OCI-LY3 (cell line): ENCODE measurements around the gene CFAP251.
A peak's percentile ranks its signal among the peaks of the same experiment; 100 is the strongest.
"Not testable (repeated sequence)": the region's sequence is repeated elsewhere in the genome, so short reads cannot be mapped to it uniquely, and the experiment has no call there.

ENCODE experiments used
- H2AFZ ChIP-seq: fragments of 200-600, 300-600 bp; shearing (Covaris generic); 2 replicates; pipeline ENCODE4 v1.6.0; 2014; ENCODE audit warnings: antibody characterized with exemption, low read depth, low read length
- H3K27ac ChIP-seq: fragments of 200-600, 300-600 bp; sonication (generic); 2 replicates; pipeline ENCODE4 v1.5.1; 2014; ENCODE audit warnings: mild to moderate bottlenecking, low read length, moderate library complexity, mixed read lengths
- H3K27me3 ChIP-seq: fragments of 200-600, 300-600 bp; sonication (generic); 2 replicates; pipeline ENCODE4 v1.6.1; 2014; ENCODE audit warnings: low read depth, low read length, mixed read lengths
- H3K36me3 ChIP-seq: fragments of 200-600, 300-600 bp; sonication (generic); replicated peaks from 2 replicates; pipeline ENCODE3; 2014; ENCODE audit warnings: low read depth, low read length, mixed read lengths
- H3K4me1 ChIP-seq: fragments of 300-600, 200-600 bp; sonication (generic); 2 replicates; pipeline ENCODE4 v1.6.1; 2014; ENCODE audit warnings: low read length, mixed read lengths
- H3K4me2 ChIP-seq: fragments of 200-600, 300-600 bp; sonication (generic); 2 replicates; pipeline ENCODE4 v1.6.1; 2014; ENCODE audit warnings: low read length, mixed read lengths
- H3K4me3 ChIP-seq: fragments of 300-600, 200-600 bp; sonication (generic); 2 replicates; pipeline ENCODE4 v1.5.1; 2014; ENCODE audit warnings: antibody characterized with exemption, mild to moderate bottlenecking, low read length, moderate library complexity
- H3K79me2 ChIP-seq: fragments of 300-600, 200-600 bp; shearing (Covaris generic); 2 replicates; pipeline ENCODE4 v1.6.1; 2014; ENCODE audit warnings: mild to moderate bottlenecking, low read length, mixed read lengths
- H3K9ac ChIP-seq: fragments of 300-600, 200-600 bp; shearing (Covaris generic); 2 replicates; pipeline ENCODE4 v1.6.0; 2014; ENCODE audit warnings: mild to moderate bottlenecking, low read length, moderate library complexity
- H3K9me3 ChIP-seq: fragments of 200-600, 300-600 bp; shearing (Covaris generic); 2 replicates; pipeline ENCODE4 v1.6.1; 2014; ENCODE audit warnings: low read length, mixed read lengths; ENCODE audit not compliant: insufficient read depth
- H4K20me1 ChIP-seq: fragments of 200-600, 300-600 bp; sonication (generic); 2 replicates; pipeline ENCODE4 v1.6.1; 2016; ENCODE audit warnings: low read length, mixed read lengths; ENCODE audit not compliant: insufficient read depth
- EZH2phosphoT487 ChIP-seq: fragments of 200-600 bp; shearing (Covaris generic); IDR thresholded peaks from 2 replicates; pipeline ENCODE4 v1.6.1; 2018; ENCODE audit warnings: antibody characterized with exemption, mixed run types, low read depth
- TF ChIP-seq, protein P1 (sequence below): fragments of 200-600, 300-600 bp; sonication (generic); IDR thresholded peaks from 2 replicates; pipeline ENCODE4 v1.5.1; 2014; ENCODE audit warnings: antibody characterized with exemption, low read length, low read depth

CFAP251 gene

DNA sequence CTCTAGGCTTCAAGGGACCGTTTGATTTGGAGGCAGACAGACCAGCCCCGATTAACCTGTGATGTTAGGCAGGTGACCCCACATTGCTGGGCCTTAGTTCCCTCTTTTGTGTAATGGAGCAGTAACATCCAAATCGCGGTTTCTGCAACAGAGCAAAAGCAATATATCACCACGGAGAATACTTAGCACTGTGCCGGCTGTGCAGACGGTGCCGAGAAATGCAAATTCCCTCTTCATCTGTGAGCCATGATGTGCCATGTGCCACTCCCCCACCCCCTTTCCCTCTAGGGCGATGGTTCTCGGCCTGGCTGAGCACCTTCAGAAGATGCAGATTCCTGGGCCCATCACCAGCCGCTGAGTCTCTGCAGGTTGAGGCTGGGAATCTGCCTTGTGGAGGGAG lies 114.2 kb downstream of the CFAP251 start:
- H3K9ac ChIP-seq: peak overlapping the region; percentile 31
- no peak for TF ChIP-seq EZH2phosphoT487
- TF ChIP-seq, protein P1, sequence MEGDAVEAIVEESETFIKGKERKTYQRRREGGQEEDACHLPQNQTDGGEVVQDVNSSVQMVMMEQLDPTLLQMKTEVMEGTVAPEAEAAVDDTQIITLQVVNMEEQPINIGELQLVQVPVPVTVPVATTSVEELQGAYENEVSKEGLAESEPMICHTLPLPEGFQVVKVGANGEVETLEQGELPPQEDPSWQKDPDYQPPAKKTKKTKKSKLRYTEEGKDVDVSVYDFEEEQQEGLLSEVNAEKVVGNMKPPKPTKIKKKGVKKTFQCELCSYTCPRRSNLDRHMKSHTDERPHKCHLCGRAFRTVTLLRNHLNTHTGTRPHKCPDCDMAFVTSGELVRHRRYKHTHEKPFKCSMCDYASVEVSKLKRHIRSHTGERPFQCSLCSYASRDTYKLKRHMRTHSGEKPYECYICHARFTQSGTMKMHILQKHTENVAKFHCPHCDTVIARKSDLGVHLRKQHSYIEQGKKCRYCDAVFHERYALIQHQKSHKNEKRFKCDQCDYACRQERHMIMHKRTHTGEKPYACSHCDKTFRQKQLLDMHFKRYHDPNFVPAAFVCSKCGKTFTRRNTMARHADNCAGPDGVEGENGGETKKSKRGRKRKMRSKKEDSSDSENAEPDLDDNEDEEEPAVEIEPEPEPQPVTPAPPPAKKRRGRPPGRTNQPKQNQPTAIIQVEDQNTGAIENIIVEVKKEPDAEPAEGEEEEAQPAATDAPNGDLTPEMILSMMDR: no peak
- peaks cover 58% of the 10 kb centered on the region for H3K4me1 ChIP-seq
- H3K4me3 ChIP-seq: peak overlapping the region; percentile 43
- H3K79me2 ChIP-seq: peaks cover 68% of the 10 kb centered on the region
- peaks cover 41% of the 10 kb centered on the region for H4K20me1 ChIP-seq
- no peaks in the 10 kb centered on the region for H3K9me3 ChIP-seq
- peak overlapping the region; percentile 53 for H3K4me2 ChIP-seq
- H3K27ac ChIP-seq: peak overlapping the region; percentile 85
- no peak overlapping the region for H2AFZ ChIP-seq
- H3K27me3 ChIP-seq: no peaks in the 10 kb centered on the region
- H3K36me3 ChIP-seq: peaks cover 44% of the 10 kb centered on the region

- TF ChIP-seq, protein P1: no peak
- TF ChIP-seq EZH2phosphoT487: no peak
- Histone ChIP-seq H3K4me3 (no peak overlapping the region), H3K9ac (no peak overlapping the region), H3K4me1 (peaks cover 36% of the 10 kb centered on the region), H2AFZ (no peak overlapping the region), H4K20me1 (peaks cover 17% of the 10 kb centered on the region; the same call in 1 of the 2 replicates), H3K27ac (no peak overlapping the region), H3K79me2 (peaks cover 41% of the 10 kb centered on the region), H3K9me3 (no peaks in the 10 kb centered on the region), H3K4me2 (no peak overlapping the region), H3K36me3 (peaks cover 52% of the 10 kb centered on the region), H3K27me3 (no peaks in the 10 kb centered on the region)
These were observed 116.9 kb downstream of the CFAP251 start for GRCh38 chr12:122035292-122035691.

GRCh38 chr12:122036153-122036552 lies 117.8 kb downstream of the CFAP251 start:
- no peak overlapping the region for H3K4me2 ChIP-seq
- H4K20me1 ChIP-seq: peaks cover 11% of the 10 kb centered on the region; the same call in 1 of the 2 replicates
- no peaks in the 10 kb centered on the region for H3K9me3 ChIP-seq
- peaks cover 39% of the 10 kb centered on the region for H3K4me1 ChIP-seq
- no peaks in the 10 kb centered on the region for H3K27me3 ChIP-seq
- H3K36me3 ChIP-seq: peaks cover 48% of the 10 kb centered on the region
- no peak overlapping the region for H3K9ac ChIP-seq
- H3K79me2 ChIP-seq: peaks cover 33% of the 10 kb centered on the region
- no peak overlapping the region for H3K27ac ChIP-seq
- TF ChIP-seq, protein P1: no peak
- no peak for TF ChIP-seq EZH2phosphoT487
- H2AFZ ChIP-seq: no peak overlapping the region
- H3K4me3 ChIP-seq: no peak overlapping the region

- Histone ChIP-seq H3K27ac (peak overlapping the region; percentile 2; the same call in 1 of the 2 replicates), H3K79me2 (0 out of 2 replicates have a peak, but pooled peaks cover 2% of the 10 kb centered on the region), H3K9ac (no peak overlapping the region), H4K20me1 (no peaks in the 10 kb centered on the region; the same call in 1 of the 2 replicates), H2AFZ (no peak overlapping the region), H3K9me3 (no peaks in the 10 kb centered on the region), H3K4me2 (peak overlapping the region; percentile 35), H3K4me1 (peaks cover 14% of the 10 kb centered on the region), H3K27me3 (no peaks in the 10 kb centered on the region), H3K36me3 (peaks cover 39% of the 10 kb centered on the region), H3K4me3 (no peak overlapping the region)
- no peak for TF ChIP-seq EZH2phosphoT487
- TF ChIP-seq, protein P1: no peak
These were observed 122.4 kb downstream of the CFAP251 start for GRCh38 chr12:122040579-122041386.

DNA sequence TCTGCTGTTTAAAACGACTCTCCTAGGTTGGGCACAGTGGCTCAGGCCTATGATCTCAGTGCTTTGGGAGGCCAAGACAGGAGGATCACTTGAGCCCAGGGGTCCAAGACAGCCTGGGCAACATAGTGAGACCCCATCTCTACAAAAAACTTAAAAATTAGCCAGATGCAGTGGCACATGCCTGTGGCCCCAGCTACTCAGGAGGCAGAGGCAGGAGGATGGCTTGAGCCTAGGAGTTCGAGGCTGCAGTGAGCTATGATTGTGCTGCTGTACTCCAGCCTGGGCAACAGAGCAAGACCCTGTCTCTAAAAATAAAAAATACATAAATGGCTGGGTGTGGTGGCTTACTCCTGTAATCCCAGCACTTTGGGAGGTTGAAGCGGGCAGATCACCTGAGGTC lies 123.1 kb downstream of the CFAP251 start:
- H3K79me2 ChIP-seq: not testable (repeated sequence)

More for the DNA sequence above, 123.1 kb downstream of the CFAP251 start:
- not testable (repeated sequence) for H2AFZ ChIP-seq, H3K4me2 ChIP-seq, H3K27ac ChIP-seq, H3K9ac ChIP-seq, H3K9me3 ChIP-seq, H3K27me3 ChIP-seq, H4K20me1 ChIP-seq, H3K4me3 ChIP-seq
- H3K36me3 ChIP-seq: peaks cover 38% of the 10 kb centered on the region
- peaks cover 14% of the 10 kb centered on the region for H3K4me1 ChIP-seq
